K562 (cell line): ENCODE data around the gene MYBPH. TPM values are rescaled to one million over a fixed set of nuclear protein-coding genes. Genes with fewer than 3 reads are reported as not detected.

Source experiments
- ATAC-seq: fragments of 200-7000 bp; cut with Tn5 transposase; 3 replicates; pipeline ENCODE4 v1.9.1; 2020; ENCODE audit warnings: moderate library complexity
- BruUV-seq: library from RNA; stranded (reverse); fragments of 400-500 nt; replicated peaks from 2 replicates; lab custom pipeline; 2021; lab: Mats Ljungman, UMichigan
- CTCF ChIA-PET: fragments of 300-600 bp; formaldehyde crosslinking; extraction: SDS; loops from one replicate; lab custom pipeline; 2021; ENCODE audit warnings: low intra/inter-chr PET ratio; lab: Yijun Ruan, JAX
- POLR2A ChIA-PET: fragments of 300-600, 350-650 bp; sonication (Branson Sonifier 250); formaldehyde crosslinking; extraction: SDS; loops from one replicate; lab custom pipeline; 2021; ENCODE audit warnings: antibody characterized with exemption, inconsistent platforms; lab: Yijun Ruan, JAX
- DNase-seq, 4 experiments: peaks; one replicate each; pipeline versions ENCODE4 v3.0.0 to v3.0.0-alpha.2; 2011 to 2018; ENCODE audit warnings: low spot score in 3 of 4, mixed read lengths in 3 of 4; ENCODE audit errors: extremely low read depth in 1 of 4
- FAIRE-seq: peaks from 2 replicates; lab custom pipeline; 2011; peaks lifted over from hg19 to GRCh38; lab: Jason Lieb, UNC
- H2AFZ ChIP-seq: 2 replicates; pipeline ENCODE4 v1.6.0; 2011; ENCODE audit warnings: low read depth, low read length, control low read depth, inconsistent platforms
- H3K27ac ChIP-seq: fragments of 200-600 bp; 3 replicates; pipeline ENCODE4 v1.8.0; 2011; ENCODE audit warnings: low read depth, mild to moderate bottlenecking, control low read depth, inconsistent platforms, low read length, moderate library complexity, mixed read lengths; ENCODE audit errors: extremely low read depth
- H3K27me3 ChIP-seq, 2 experiments: fragments of 300-600 bp in 1 of 2; 2 replicates in 1 of 2; 3 replicates in 1 of 2; pipeline versions ENCODE4 v1.6.0 to v1.8.0; 2011; ENCODE audit warnings: inconsistent platforms in 2 of 2, low read length in 2 of 2, mild to moderate bottlenecking in 1 of 2, mixed read lengths in 1 of 2, moderate library complexity in 1 of 2; ENCODE audit not compliant: control insufficient read depth in 2 of 2, insufficient read depth in 2 of 2
- H3K36me3 ChIP-seq: fragments of 300-600 bp; 3 replicates; pipeline ENCODE4 v1.8.0; 2011; ENCODE audit warnings: mild to moderate bottlenecking, low read length, inconsistent platforms; ENCODE audit not compliant: control insufficient read depth, insufficient read depth
- H3K4me1 ChIP-seq, 2 experiments: fragments of 200-600 bp in 1 of 2; replicated peaks in 1 of 2; 2 replicates in 1 of 2; 3 replicates in 1 of 2; pipeline versions ENCODE4 v1.5.1 to v1.8.0; 2011; ENCODE audit warnings: inconsistent platforms in 2 of 2, low read length in 2 of 2, mild to moderate bottlenecking in 1 of 2, mixed read lengths in 1 of 2, moderate library complexity in 1 of 2; ENCODE audit not compliant: control insufficient read depth in 2 of 2, insufficient read depth in 2 of 2
- H3K4me2 ChIP-seq: 2 replicates; pipeline ENCODE4 v1.6.1; 2011; ENCODE audit warnings: low read length, control low read depth, inconsistent platforms, mixed read lengths; ENCODE audit not compliant: insufficient read depth
- H3K4me3 ChIP-seq: fragments of 200-600 bp; sonication (generic), shearing (Covaris generic); 2 replicates; pipeline ENCODE4 v1.5.1; 2016; ENCODE audit warnings: control low read depth, inconsistent platforms
- H3K79me2 ChIP-seq: fragments of 200-600 bp; 3 replicates; pipeline ENCODE4 v1.8.0; 2011; ENCODE audit warnings: low read length, inconsistent platforms; ENCODE audit not compliant: control insufficient read depth, insufficient read depth
- H3K9ac ChIP-seq, 2 experiments: 2 replicates each; pipeline versions ENCODE4 v1.6.0 to v1.6.1; 2011; ENCODE audit warnings: low read depth in 2 of 2, low read length in 2 of 2, control low read depth in 1 of 2, inconsistent platforms in 1 of 2, mild to moderate bottlenecking in 1 of 2, mixed read lengths in 1 of 2; ENCODE audit not compliant: insufficient read depth in 1 of 2
- H3K9me1 ChIP-seq: one replicate; pipeline ENCODE4 v1.6.0; 2011; ENCODE audit warnings: inconsistent platforms, mild to moderate bottlenecking, low read length, moderate library complexity; ENCODE audit not compliant: control insufficient read depth, insufficient read depth
- H3K9me3 ChIP-seq: replicated peaks from 2 replicates; pipeline ENCODE4 v1.5.1; 2011; ENCODE audit warnings: low read depth, low read length, inconsistent platforms; ENCODE audit not compliant: control insufficient read depth, insufficient read depth
- H4K20me1 ChIP-seq: replicated peaks from 2 replicates; pipeline ENCODE4 v1.6.1; 2011; ENCODE audit warnings: low read length, inconsistent platforms, mixed read lengths; ENCODE audit not compliant: control insufficient read depth, insufficient read depth
- KHSRP ChIP-seq: fragments of 450-650 bp; IDR thresholded peaks from 2 replicates; pipeline ENCODE4 v1.6.1; 2017
- MYC ChIP-seq, 2 experiments: fragments of 250-450 bp in 1 of 2; sonication (Bioruptor Pico) in 1 of 2; IDR thresholded peaks; 2 replicates each; pipeline versions ENCODE4 v1.5.1 to v1.6.1; 2012 to 2021; ENCODE audit warnings: low read depth in 2 of 2, borderline replicate concordance in 1 of 2, improper control_type of control experiment in 1 of 2, low read length in 1 of 2, mild to moderate bottlenecking in 1 of 2, moderate library complexity in 1 of 2
- NCOA6 ChIP-seq: fragments of 450-650 bp; IDR thresholded peaks from 2 replicates; pipeline ENCODE4 v1.6.1; 2017; ENCODE audit warnings: mild to moderate bottlenecking
- NEUROD1 ChIP-seq: fragments of 150-350 bp; IDR thresholded peaks from 2 replicates; pipeline ENCODE4 v1.6.1; 2014; ENCODE audit warnings: borderline replicate concordance, low read length, low read depth; ENCODE audit not compliant: partially characterized antibody
- PTRF ChIP-seq: fragments of 450-650 bp; IDR thresholded peaks from 2 replicates; pipeline ENCODE4 v1.6.1; 2016; ENCODE audit warnings: mild to moderate bottlenecking, missing genetic modification characterization, missing compliant biosample characterization
- ZNF324 ChIP-seq: fragments of 250-450 bp; sonication (Bioruptor Pico); IDR thresholded peaks from 2 replicates; pipeline ENCODE4 v1.4.0; 2020; ENCODE audit warnings: mild to moderate bottlenecking
- ZNF79 ChIP-seq: fragments of 250-450 bp; sonication (Bioruptor Pico); IDR thresholded peaks from 2 replicates; pipeline ENCODE4 v1.4.0; 2020; ENCODE audit warnings: low read depth, mild to moderate bottlenecking, moderate library complexity
- WGBS: fragments of 100-300 bp; shearing (Covaris generic); methylation state at CpG from one replicate; pipeline ENCODE4 v1.1.6; 2016; ENCODE audit warnings: low coverage, mixed read lengths; ENCODE audit not compliant: insufficient coverage; ENCODE audit errors: missing lambda C conversion rate; 5-methylcytosine and 5-hydroxymethylcytosine counted together
- in situ Hi-C: fragments of 300-500 bp; cut with MboI; formaldehyde crosslinking; loops from 4 replicates; pipeline ENCODE4 v1.15.0; 2018; ENCODE audit warnings: inconsistent platforms, mixed read lengths
- intact Hi-C: fragments of 100-400 bp; cut with micrococcal nuclease; formaldehyde crosslinking; loops from 2 replicates; pipeline ENCODE4 v1.14.2; 2022
- polyA plus RNA-seq, 8 experiments: library from polyadenylated mRNA; depleted of rRNA in 4 of 8; stranded (reverse) in 5 of 8; unstranded in 3 of 8; fragments of >200 nt; fragmentation: Nextera tagmentation in 2 of 8; fragmentation: Illumina TruSeq in 1 of 8; extraction: Ambion mirVana in 2 of 8; extraction: Trizol in 1 of 8; gene quantifications; 2 replicates each; pipeline versions ENCODE4 v1.2.1 to v1.2.3, GENCODE V29; 2011 to 2014; ENCODE audit warnings: inconsistent platforms in 1 of 8, missing spikeins in 1 of 8
- total RNA-seq, 7 experiments: library from RNA; depleted of rRNA in 6 of 7; stranded (reverse); fragments of >200 nt in 6 of 7; fragmentation: Illumina TruSeq in 2 of 7; extraction: Trizol in 2 of 7; gene quantifications; 2 replicates each; pipeline versions ENCODE4 v1.2.1 to v1.2.3, GENCODE V29; 2011 to 2021; ENCODE audit warnings: low replicate concordance in 1 of 7
- TF ChIP-seq, protein P1 (sequence below): fragments of 200-400 bp; formaldehyde crosslinking; IDR thresholded peaks from 2 replicates; pipeline ENCODE4 v1.6.1; 2017; ENCODE audit warnings: mild to moderate bottlenecking, low read depth, low read length, moderate library complexity
- TF ChIP-seq, protein P2 (sequence below): fragments of 250-450 bp; sonication (Bioruptor Pico); IDR thresholded peaks from 2 replicates; pipeline ENCODE4 v1.5.0; 2021
- TF ChIP-seq, protein P3 (sequence below): fragments of 250-450 bp; sonication (Bioruptor Pico); IDR thresholded peaks from 2 replicates; pipeline ENCODE4 v1.4.0; 2020; ENCODE audit warnings: mild to moderate bottlenecking, moderate library complexity

The MYBPH gene
- total and polyA plus RNA-seq, 9 of the 15 experiments (the other 6 are each of a cell fraction or from before 2014, with no cell fraction given) = 0.13 TPM; not detected in 8

DNA sequence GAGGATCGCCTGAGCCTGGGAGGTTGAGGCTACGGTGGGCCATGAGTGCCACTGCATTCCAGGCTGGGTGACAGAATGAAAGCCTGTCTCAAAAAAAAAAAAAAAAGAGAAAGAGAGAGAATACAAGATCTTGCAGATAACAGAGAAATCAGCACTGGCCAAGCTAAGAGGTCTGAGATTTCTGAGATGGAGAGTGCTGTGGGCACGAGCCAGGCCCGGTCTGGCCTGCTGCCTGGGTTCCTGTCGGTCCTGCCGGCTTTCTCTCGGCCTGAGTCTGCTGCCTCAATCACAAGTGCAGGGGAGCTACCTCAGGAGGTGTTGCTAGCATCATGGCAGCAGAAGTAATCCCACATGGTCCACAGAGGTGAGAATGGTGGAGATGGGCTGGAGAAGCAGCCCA, 29.1 kb downstream of the MYBPH start:
- POLR2A ChIA-PET = interaction anchor here (0.9 kb wide), 1 partner anchor 13 kb away, joined by 3 read pairs; no protein-coding TSS in a partner anchor
- intact Hi-C loops (no loop called here), in situ Hi-C loops (no loop called here)

More for the DNA sequence above, 29.1 kb downstream of the MYBPH start:
- peaks cover 11% of the 10 kb centered on the region for H4K20me1 ChIP-seq
- H3K4me1 ChIP-seq = no peaks in the 10 kb centered on the region; a peak in 1 of 5 replicates
- H3K4me3 ChIP-seq = no peak overlapping the region
- no TSS peak for BruUV-seq
- 0% methylated on average over 7 of the region's 7 CpGs for WGBS
- peaks cover 33 to 80% of the 10 kb centered on the region in 2 experiments for H3K27me3 ChIP-seq
- no peaks in the 10 kb centered on the region for H3K9me3 ChIP-seq
- H2AFZ ChIP-seq = no peak overlapping the region
- no peak for DNase-seq
- H3K4me2 ChIP-seq = no peak overlapping the region
- no peak for TF ChIP-seq PTRF (tag)
- TF ChIP-seq, protein P1, sequence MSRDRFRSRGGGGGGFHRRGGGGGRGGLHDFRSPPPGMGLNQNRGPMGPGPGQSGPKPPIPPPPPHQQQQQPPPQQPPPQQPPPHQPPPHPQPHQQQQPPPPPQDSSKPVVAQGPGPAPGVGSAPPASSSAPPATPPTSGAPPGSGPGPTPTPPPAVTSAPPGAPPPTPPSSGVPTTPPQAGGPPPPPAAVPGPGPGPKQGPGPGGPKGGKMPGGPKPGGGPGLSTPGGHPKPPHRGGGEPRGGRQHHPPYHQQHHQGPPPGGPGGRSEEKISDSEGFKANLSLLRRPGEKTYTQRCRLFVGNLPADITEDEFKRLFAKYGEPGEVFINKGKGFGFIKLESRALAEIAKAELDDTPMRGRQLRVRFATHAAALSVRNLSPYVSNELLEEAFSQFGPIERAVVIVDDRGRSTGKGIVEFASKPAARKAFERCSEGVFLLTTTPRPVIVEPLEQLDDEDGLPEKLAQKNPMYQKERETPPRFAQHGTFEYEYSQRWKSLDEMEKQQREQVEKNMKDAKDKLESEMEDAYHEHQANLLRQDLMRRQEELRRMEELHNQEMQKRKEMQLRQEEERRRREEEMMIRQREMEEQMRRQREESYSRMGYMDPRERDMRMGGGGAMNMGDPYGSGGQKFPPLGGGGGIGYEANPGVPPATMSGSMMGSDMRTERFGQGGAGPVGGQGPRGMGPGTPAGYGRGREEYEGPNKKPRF = no peak
- TF ChIP-seq NEUROD1 = no peak
- no peak for TF ChIP-seq NCOA6
- TF ChIP-seq ZNF79 (CRISPR knock-in tag) = no peak
- no peak for TF ChIP-seq MYC (IDR thresholded peaks at IDR 0.05; ENCODE audit: low read depth, low read length)
- no peak for TF ChIP-seq MYC (CRISPR knock-in tag; IDR thresholded peaks at IDR 0.05; ENCODE audit: borderline replicate concordance, low read depth)
- TF ChIP-seq, protein P2, sequence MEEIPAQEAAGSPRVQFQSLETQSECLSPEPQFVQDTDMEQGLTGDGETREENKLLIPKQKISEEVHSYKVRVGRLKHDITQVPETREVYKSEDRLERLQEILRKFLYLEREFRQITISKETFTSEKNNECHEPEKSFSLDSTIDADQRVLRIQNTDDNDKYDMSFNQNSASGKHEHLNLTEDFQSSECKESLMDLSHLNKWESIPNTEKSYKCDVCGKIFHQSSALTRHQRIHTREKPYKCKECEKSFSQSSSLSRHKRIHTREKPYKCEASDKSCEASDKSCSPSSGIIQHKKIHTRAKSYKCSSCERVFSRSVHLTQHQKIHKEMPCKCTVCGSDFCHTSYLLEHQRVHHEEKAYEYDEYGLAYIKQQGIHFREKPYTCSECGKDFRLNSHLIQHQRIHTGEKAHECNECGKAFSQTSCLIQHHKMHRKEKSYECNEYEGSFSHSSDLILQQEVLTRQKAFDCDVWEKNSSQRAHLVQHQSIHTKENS (CRISPR knock-in tag) = no peak
- TF ChIP-seq KHSRP = no peak
- no peak for TF ChIP-seq ZNF324
- TF ChIP-seq, protein P3, sequence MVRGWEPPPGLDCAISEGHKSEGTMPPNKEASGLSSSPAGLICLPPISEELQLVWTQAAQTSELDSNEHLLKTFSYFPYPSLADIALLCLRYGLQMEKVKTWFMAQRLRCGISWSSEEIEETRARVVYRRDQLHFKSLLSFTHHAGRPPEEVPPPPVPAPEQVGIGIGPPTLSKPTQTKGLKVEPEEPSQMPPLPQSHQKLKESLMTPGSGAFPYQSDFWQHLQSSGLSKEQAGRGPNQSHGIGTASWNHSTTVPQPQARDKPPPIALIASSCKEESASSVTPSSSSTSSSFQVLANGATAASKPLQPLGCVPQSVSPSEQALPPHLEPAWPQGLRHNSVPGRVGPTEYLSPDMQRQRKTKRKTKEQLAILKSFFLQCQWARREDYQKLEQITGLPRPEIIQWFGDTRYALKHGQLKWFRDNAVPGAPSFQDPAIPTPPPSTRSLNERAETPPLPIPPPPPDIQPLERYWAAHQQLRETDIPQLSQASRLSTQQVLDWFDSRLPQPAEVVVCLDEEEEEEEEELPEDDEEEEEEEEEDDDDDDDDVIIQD = no peak
- H3K9me1 ChIP-seq = no peaks in the 10 kb centered on the region
- FAIRE-seq = no peak
- no peak overlapping the region for H3K27ac ChIP-seq
- no peaks in the 10 kb centered on the region for H3K79me2 ChIP-seq
- CTCF ChIA-PET = interaction anchor here (0.6 kb wide), 1 partner anchor 123 kb away, joined by 4 read pairs; no protein-coding TSS in a partner anchor
- ATAC-seq = no peak
- no peaks in the 10 kb centered on the region for H3K36me3 ChIP-seq
- H3K9ac ChIP-seq = no peak overlapping the region
